Testis (tissue), 3 donors: ENCODE measurements around the gene BRD2. TPM values are rescaled to one million over a fixed set of nuclear protein-coding genes. Genes with fewer than 3 reads are reported as not detected.

Experiments
- DNase-seq: peaks from one replicate; pipeline ENCODE4 v3.0.0-alpha.2; 2019
- H3K27ac ChIP-seq, 2 donors: fragments of 200-600 bp; sonication (generic); one replicate each; pipeline ENCODE4 v1.5.1; 2019
- H3K27me3 ChIP-seq: fragments of 200-600 bp; sonication (generic); one replicate; pipeline ENCODE4 v1.5.1; 2019
- H3K36me3 ChIP-seq: fragments of 200-600 bp; sonication (generic); one replicate; pipeline ENCODE4 v1.5.1; 2017; ENCODE audit warnings: low read depth; ENCODE audit errors: missing control alignments
- H3K4me1 ChIP-seq: fragments of 200-600 bp; sonication (generic); one replicate; pipeline ENCODE4 v1.5.1; 2019
- H3K4me3 ChIP-seq, 2 donors: fragments of 200-600 bp; sonication (generic); one replicate each; pipeline ENCODE4 v1.5.1; 2017 to 2019
- H3K9me3 ChIP-seq: fragments of 200-600 bp; sonication (generic); one replicate; pipeline ENCODE4 v1.5.1; 2017
- POLR2A ChIP-seq: fragments of 450-650 bp; IDR thresholded peaks from one replicate; pipeline ENCODE4 v1.6.1; 2017; ENCODE audit warnings: antibody characterized with exemption, mild to moderate bottlenecking, moderate library complexity
- WGBS, 2 donors: methylation state at CpG; one replicate each; pipeline ENCODE4 v1.1.5; 2018; 5-methylcytosine and 5-hydroxymethylcytosine counted together
- intact Hi-C: fragments of 100-400 bp; cut with DNase I; formaldehyde crosslinking; loops from one replicate; pipeline ENCODE4 v1.15.1; 2023; ENCODE audit warnings: low total_unique reads
- polyA plus RNA-seq: library from polyadenylated mRNA; stranded (reverse); fragments of 350-450 nt; fragmentation: Illumina TruSeq; extraction: RNeasy Lipid Tissue Mini Kit (QIAGEN cat#74804); gene quantifications from one replicate; pipeline ENCODE4 v1.2.3, GENCODE V29; 2014; ENCODE audit warnings: low read depth, low replicate concordance; ENCODE audit not compliant: insufficient read depth
- total RNA-seq, 2 donors: library from RNA; depleted of rRNA; stranded (reverse); fragments of >200 nt; gene quantifications; one replicate each; pipeline ENCODE4 v1.2.3, GENCODE V29; 2016
- TF ChIP-seq, protein P1 (sequence below), 3 experiments: fragments of 450-650 bp in 2 of 3; fragments of 200-600 bp in 1 of 3; sonication (generic) in 1 of 3; IDR thresholded peaks; one replicate each; pipeline ENCODE4 v1.5.1; 2016 to 2019; ENCODE audit warnings: antibody characterized with exemption in 3 of 3, mild to moderate bottlenecking in 2 of 3, moderate library complexity in 1 of 3

BRD2 gene
- total and polyA plus RNA-seq, 3 donors from 2014 or later = 299 to 334 (median 312) TPM

DNA sequence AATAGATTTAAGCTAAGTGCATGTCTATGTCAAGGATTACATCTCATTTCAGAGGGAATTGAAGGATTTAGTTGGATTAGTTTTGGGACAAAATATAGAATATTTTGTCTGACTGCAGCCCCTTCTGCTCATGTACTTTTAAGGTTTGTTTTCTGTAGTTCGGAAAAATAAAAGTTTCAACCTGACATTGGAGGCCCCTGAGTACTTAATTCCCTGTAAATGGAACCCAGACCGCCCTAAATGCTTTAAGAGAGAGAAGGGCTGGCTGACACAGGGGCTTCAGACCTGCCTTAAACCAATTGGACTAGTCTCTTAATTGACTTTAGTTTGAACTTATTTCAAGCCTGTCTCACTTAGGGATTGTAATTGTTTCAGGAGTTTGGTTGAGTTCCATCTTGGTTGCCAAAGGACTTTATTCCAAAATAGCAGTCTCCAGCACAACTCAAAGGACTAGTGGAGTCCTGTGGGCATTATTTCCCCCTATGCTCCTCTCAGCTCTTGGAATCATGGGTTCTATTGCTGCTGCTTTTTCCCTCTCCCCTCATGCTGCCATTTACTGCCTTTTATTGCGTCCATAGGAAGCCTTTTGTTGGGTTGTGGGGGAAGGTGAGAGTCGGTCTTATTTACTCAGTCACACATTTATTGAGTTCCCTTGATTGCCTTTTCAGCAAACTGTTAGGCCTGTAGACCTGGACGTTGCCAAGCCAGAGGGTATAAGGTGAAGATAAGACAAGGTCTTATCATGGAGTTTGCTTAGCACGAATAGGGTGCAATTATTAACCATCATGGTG, 14.5 kb downstream of the BRD2 start:
- WGBS, 2 donors = 50 to 55% methylated on average over 6 of the region's 6 CpGs
- no peak for TF ChIP-seq POLR2A
- TF ChIP-seq, protein P1, sequence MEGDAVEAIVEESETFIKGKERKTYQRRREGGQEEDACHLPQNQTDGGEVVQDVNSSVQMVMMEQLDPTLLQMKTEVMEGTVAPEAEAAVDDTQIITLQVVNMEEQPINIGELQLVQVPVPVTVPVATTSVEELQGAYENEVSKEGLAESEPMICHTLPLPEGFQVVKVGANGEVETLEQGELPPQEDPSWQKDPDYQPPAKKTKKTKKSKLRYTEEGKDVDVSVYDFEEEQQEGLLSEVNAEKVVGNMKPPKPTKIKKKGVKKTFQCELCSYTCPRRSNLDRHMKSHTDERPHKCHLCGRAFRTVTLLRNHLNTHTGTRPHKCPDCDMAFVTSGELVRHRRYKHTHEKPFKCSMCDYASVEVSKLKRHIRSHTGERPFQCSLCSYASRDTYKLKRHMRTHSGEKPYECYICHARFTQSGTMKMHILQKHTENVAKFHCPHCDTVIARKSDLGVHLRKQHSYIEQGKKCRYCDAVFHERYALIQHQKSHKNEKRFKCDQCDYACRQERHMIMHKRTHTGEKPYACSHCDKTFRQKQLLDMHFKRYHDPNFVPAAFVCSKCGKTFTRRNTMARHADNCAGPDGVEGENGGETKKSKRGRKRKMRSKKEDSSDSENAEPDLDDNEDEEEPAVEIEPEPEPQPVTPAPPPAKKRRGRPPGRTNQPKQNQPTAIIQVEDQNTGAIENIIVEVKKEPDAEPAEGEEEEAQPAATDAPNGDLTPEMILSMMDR (IDR thresholded peaks at IDR 0.05) = no peak
- peaks cover 3% of the 10 kb centered on the region for H3K36me3 ChIP-seq
- no peaks in the 10 kb centered on the region for H3K9me3 ChIP-seq
- H3K4me1 ChIP-seq = no peaks in the 10 kb centered on the region
- DNase-seq = no peak
- H3K27me3 ChIP-seq = no peaks in the 10 kb centered on the region
- intact Hi-C loops = loop anchor here (10.0 kb wide), 2 partner anchors 48 to 98 kb away; no protein-coding TSS in a partner anchor
- no peak overlapping the region for H3K4me3 ChIP-seq
- H3K27ac ChIP-seq = no peak overlapping the region

DNA sequence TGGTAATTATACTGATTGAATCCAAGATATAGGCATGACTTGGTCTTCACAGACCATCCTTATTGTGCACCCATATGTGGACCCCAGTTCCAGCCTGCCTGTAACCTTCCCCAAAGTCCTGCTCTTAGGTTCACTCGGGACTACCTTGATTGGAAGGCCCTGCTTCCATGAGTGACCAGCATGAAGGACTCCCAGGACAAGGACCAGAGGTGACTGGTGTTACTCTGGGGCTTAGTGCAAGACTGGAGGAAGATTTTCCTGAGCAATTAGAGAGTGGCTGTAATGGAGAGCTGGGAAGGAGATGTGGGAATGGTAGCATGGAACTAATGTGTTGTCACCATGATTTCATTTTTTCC, 15.1 kb downstream of the BRD2 start:
- Histone ChIP-seq H3K4me1 (no peaks in the 10 kb centered on the region), H3K27ac (no peak overlapping the region), H3K27me3 (no peaks in the 10 kb centered on the region), H3K4me3 (no peak overlapping the region), H3K36me3 (peaks cover 3% of the 10 kb centered on the region), H3K9me3 (no peaks in the 10 kb centered on the region)
- no peak for DNase-seq
- intact Hi-C loops = loop anchor here (10.0 kb wide), 2 partner anchors 49 to 99 kb away; no protein-coding TSS in a partner anchor
- TF ChIP-seq POLR2A = no peak
- 72 to 86% methylated on average over 1 of the region's 1 CpG for WGBS, 2 donors

DNA sequence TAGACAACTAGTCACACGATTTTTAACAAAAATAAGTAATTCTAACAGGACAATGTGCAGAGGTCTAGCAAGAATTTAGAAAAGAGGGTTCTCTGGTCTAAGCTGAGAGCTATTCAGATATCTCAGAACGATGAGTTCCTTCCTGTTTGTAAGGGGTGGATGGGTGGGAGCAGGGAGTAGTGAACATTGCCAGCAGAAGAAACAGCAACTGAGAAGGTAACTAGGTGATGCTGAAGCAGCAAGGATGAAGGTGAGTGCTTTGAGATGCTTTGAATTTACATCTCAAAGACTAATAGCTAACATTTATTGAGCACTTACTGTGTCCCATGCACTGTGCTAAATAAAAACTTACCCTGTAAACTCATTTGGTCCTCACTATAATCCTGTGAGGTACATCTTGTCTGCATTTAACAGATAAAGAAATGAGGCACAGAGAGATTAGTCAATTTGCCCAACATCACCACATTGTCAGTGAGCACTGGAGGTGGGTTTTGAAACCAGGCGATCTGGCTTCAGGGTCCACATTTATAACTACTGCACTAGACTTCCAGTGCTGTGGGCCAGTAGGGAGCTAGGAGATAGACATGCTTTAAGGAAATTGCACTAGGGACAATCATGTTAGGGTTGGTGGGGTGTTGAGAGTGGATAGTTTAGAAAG, 15.7 kb downstream of the BRD2 start:
- H3K27ac ChIP-seq = no peak overlapping the region
- no peak for DNase-seq
- no peaks in the 10 kb centered on the region for H3K4me1 ChIP-seq
- H3K4me3 ChIP-seq = no peak overlapping the region
- H3K36me3 ChIP-seq = peaks cover 2% of the 10 kb centered on the region
- intact Hi-C loops = loop anchor here (10.0 kb wide), 2 partner anchors 49 to 99 kb away; no protein-coding TSS in a partner anchor
- no peaks in the 10 kb centered on the region for H3K9me3 ChIP-seq
- H3K27me3 ChIP-seq = no peaks in the 10 kb centered on the region
- 41 to 46% methylated on average over 3 of the region's 3 CpGs for WGBS, 2 donors
- no peak for TF ChIP-seq POLR2A
- TF ChIP-seq, protein P1 (IDR thresholded peaks at IDR 0.05) = no peak

DNA sequence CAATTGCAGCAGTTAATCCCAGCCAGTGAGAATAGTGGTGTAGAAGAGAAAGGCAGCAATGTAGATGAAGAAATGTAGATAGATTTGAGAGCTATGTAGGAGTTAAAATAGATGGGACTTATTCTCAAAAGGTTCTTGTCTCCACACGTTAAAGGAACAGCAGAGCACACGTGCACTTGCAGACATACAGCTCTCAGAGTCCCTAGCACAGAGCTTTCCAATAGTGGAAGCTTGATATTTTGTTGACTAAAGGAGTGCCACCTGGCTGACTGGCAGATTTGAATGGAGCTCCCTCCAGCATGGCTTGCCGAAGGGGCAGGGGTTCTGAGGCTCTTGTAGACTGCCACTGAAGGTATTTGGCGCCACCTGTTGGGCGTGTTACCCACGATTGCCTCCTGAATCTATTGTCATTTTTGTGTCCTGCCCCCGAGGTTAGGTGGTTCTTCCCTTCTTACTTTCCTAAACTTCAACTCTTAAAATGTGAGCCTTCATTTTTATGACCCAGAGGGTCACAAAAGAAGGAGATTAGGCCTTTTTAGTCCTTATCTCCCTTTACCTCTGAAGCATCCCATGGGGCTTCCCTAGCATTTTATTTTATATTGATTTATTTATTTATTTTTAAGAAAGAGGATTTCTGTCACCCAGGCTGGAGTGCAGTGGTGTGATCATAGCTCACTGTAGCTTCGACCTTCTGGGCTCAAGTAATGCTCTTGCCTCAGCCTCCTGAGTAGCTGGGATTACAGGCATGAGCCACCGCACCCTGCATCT, 16.4 kb downstream of the BRD2 start:
- intact Hi-C loops = loop anchor here (10.0 kb wide), 2 partner anchors 50 to 100 kb away; no protein-coding TSS in a partner anchor
- Histone ChIP-seq H3K4me3 (no peak overlapping the region), H3K36me3 (no peaks in the 10 kb centered on the region), H3K4me1 (no peaks in the 10 kb centered on the region), H3K27me3 (no peaks in the 10 kb centered on the region), H3K9me3 (no peaks in the 10 kb centered on the region), H3K27ac (no peak overlapping the region)
- no peak for TF ChIP-seq POLR2A
- TF ChIP-seq, protein P1 (IDR thresholded peaks at IDR 0.05) = peak; percentile 65 to 78 (median 69)
- 23 to 27% methylated on average over 9 of the region's 9 CpGs for WGBS, 2 donors
- peak; percentile 96 for DNase-seq

DNA sequence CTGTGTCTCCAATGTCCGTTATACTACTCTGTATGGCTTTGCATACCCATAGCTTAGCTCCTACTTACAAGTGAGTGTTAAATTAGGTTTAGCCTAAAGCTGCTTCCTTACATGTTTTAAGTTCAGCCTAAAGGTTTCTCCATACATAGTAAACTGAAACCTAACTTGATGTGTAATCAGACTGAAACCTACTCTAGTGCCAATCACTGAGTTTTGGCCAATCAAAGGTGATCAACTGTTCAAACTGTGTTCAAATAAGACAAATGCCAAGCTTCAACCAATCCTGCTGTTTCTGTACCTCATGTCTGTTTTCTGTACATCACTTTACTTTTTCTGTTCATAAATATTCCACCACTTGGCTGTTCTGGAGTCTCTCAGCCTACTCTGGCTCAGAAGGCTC, 21.0 kb downstream of the BRD2 start:
- no peak overlapping the region for H3K27ac ChIP-seq
- no peak for TF ChIP-seq POLR2A
- TF ChIP-seq, protein P1 (IDR thresholded peaks at IDR 0.05) = no peak
- no peak overlapping the region for H3K4me3 ChIP-seq
- H3K9me3 ChIP-seq = no peaks in the 10 kb centered on the region
- H3K4me1 ChIP-seq = no peaks in the 10 kb centered on the region
- DNase-seq = no peak
- no peaks in the 10 kb centered on the region for H3K27me3 ChIP-seq
- WGBS, 2 donors = 88% methylated on average over 1 of the region's 1 CpG
- intact Hi-C loops = loop anchor here (10.0 kb wide), 2 partner anchors 55 to 105 kb away; no protein-coding TSS in a partner anchor
- H3K36me3 ChIP-seq = no peaks in the 10 kb centered on the region
